Osteocyte (in vitro differentiated cells): Measurements from ENCODE around the gene NXPH1. TPM values are rescaled to one million over a fixed set of nuclear protein-coding genes. Genes with fewer than 3 reads are reported as not detected.

Source experiments
- DNase-seq: peaks from one replicate; pipeline ENCODE4 v3.0.0; 2021; ENCODE audit warnings: mixed read lengths; ENCODE audit not compliant: unreplicated experiment; ENCODE audit errors: extremely low spot score
- H3K27ac Mint-ChIP-seq: one replicate; pipeline ENCODE4 v1.8.0; 2021; ENCODE audit warnings: mild to moderate bottlenecking, mixed read lengths; ENCODE audit not compliant: unreplicated experiment
- H3K27me3 Mint-ChIP-seq: one replicate; pipeline ENCODE4 v1.8.0; 2021; ENCODE audit warnings: mixed read lengths; ENCODE audit not compliant: unreplicated experiment
- H3K36me3 Mint-ChIP-seq: one replicate; pipeline ENCODE4 v1.8.0; 2021; ENCODE audit warnings: mixed read lengths; ENCODE audit not compliant: unreplicated experiment
- H3K4me1 Mint-ChIP-seq: one replicate; pipeline ENCODE4 v1.8.0; 2021; ENCODE audit warnings: mixed read lengths; ENCODE audit not compliant: unreplicated experiment
- H3K4me3 Mint-ChIP-seq: one replicate; pipeline ENCODE4 v1.8.0; 2021; ENCODE audit warnings: mild to moderate bottlenecking, moderate library complexity, mixed read lengths; ENCODE audit not compliant: unreplicated experiment
- H3K9me3 Mint-ChIP-seq: one replicate; pipeline ENCODE4 v1.8.0; 2021; ENCODE audit warnings: mixed read lengths; ENCODE audit not compliant: unreplicated experiment
- CTCF ChIP-seq: fragments of 200-600 bp; sonication (generic); IDR thresholded peaks from 2 replicates; pipeline ENCODE4 v1.5.0; 2021; ENCODE audit warnings: antibody characterized with exemption, mild to moderate bottlenecking, moderate library complexity
- total RNA-seq: library from RNA; stranded (reverse); gene quantifications from 2 replicates; pipeline ENCODE4 v1.2.1, GENCODE V29; 2021

NXPH1 gene
- total RNA-seq, 1 donor from 2014 or later, result not detected

GRCh38 chr7:8590791-8591190, 157.4 kb downstream of the NXPH1 start:
- Mint-ChIP-seq H3K27ac (no peak overlapping the region), H3K27me3 (no peaks in the 10 kb centered on the region), H3K4me3 (no peak overlapping the region), H3K36me3 (no peaks in the 10 kb centered on the region), H3K9me3 (peaks cover 7% of the 10 kb centered on the region), H3K4me1 (no peaks in the 10 kb centered on the region)
- no peak for TF ChIP-seq CTCF
- no peak for DNase-seq

GRCh38 chr7:8591289-8591688, 157.9 kb downstream of the NXPH1 start:
- no peaks in the 10 kb centered on the region for H3K36me3 Mint-ChIP-seq
- H3K9me3 Mint-ChIP-seq, result peaks cover 4% of the 10 kb centered on the region
- H3K27me3 Mint-ChIP-seq, result no peaks in the 10 kb centered on the region
- no peak for TF ChIP-seq CTCF
- H3K4me1 Mint-ChIP-seq, result no peaks in the 10 kb centered on the region
- no peak overlapping the region for H3K4me3 Mint-ChIP-seq
- no peak for DNase-seq
- no peak overlapping the region for H3K27ac Mint-ChIP-seq

GRCh38 chr7:8592167-8592566, 158.8 kb downstream of the NXPH1 start:
- H3K27me3 Mint-ChIP-seq, result no peaks in the 10 kb centered on the region
- peaks cover 4% of the 10 kb centered on the region for H3K9me3 Mint-ChIP-seq
- no peak overlapping the region for H3K4me3 Mint-ChIP-seq
- H3K27ac Mint-ChIP-seq, result no peak overlapping the region
- TF ChIP-seq CTCF, result no peak
- no peaks in the 10 kb centered on the region for H3K36me3 Mint-ChIP-seq
- DNase-seq, result no peak
- no peaks in the 10 kb centered on the region for H3K4me1 Mint-ChIP-seq

- no peaks in the 10 kb centered on the region for H3K36me3 Mint-ChIP-seq
- H3K9me3 Mint-ChIP-seq, result no peaks in the 10 kb centered on the region
- no peak for TF ChIP-seq CTCF
- no peak overlapping the region for H3K27ac Mint-ChIP-seq
- no peak for DNase-seq
- H3K4me1 Mint-ChIP-seq, result no peaks in the 10 kb centered on the region
- no peaks in the 10 kb centered on the region for H3K27me3 Mint-ChIP-seq
- H3K4me3 Mint-ChIP-seq, result no peak overlapping the region
Measured at GRCh38 chr7:8594115-8594514, 160.7 kb downstream of the NXPH1 start.

- Mint-ChIP-seq H3K4me1 (no peaks in the 10 kb centered on the region), H3K27ac (no peak overlapping the region), H3K4me3 (no peak overlapping the region), H3K36me3 (no peaks in the 10 kb centered on the region), H3K9me3 (no peaks in the 10 kb centered on the region), H3K27me3 (no peaks in the 10 kb centered on the region)
- TF ChIP-seq CTCF, result no peak
- DNase-seq, result no peak
Measured at GRCh38 chr7:8597565-8597964, 164.2 kb downstream of the NXPH1 start.
